SK-N-SH (cell line): ENCODE data around the gene MRPL55. TPM values are rescaled to one million over a fixed set of nuclear protein-coding genes. Genes with fewer than 3 reads are reported as not detected.

Source experiments
- CTCF ChIA-PET: fragments of 300-600, 350-600 bp; formaldehyde crosslinking; extraction: SDS; loops from one replicate; lab custom pipeline; 2021; lab: Yijun Ruan, JAX
- POLR2A ChIA-PET: fragments of 350-600 bp; sonication (Branson Sonifier 250); formaldehyde crosslinking; extraction: SDS; loops from one replicate; lab custom pipeline; 2020; ENCODE audit warnings: antibody characterized with exemption, inconsistent platforms; lab: Yijun Ruan, JAX
- DNase-seq: peaks from one replicate; pipeline ENCODE4 v3.0.0; 2012
- H2AFZ ChIP-seq: fragments of 200-600 bp; sonication (generic); 2 replicates; pipeline ENCODE4 v1.8.1; 2016; ENCODE audit warnings: antibody characterized with exemption, mild to moderate bottlenecking, low read depth
- H3F3A ChIP-seq: fragments of 200-600 bp; sonication (generic); replicated peaks from 2 replicates; pipeline ENCODE3; 2016; ENCODE audit warnings: antibody characterized with exemption, mild to moderate bottlenecking; ENCODE audit not compliant: insufficient read depth
- H3K27ac ChIP-seq, 2 experiments: fragments of 200-500 bp in 1 of 2; fragments of 200-600 bp in 1 of 2; sonication (Bioruptor generic) in 1 of 2; sonication (generic), shearing (Covaris generic) in 1 of 2; 2 replicates each; pipeline versions ENCODE4 v1.5.1 to v1.6.1; 2014 to 2016; ENCODE audit warnings: low read depth in 2 of 2, inconsistent platforms in 1 of 2, low read length in 1 of 2, mild to moderate bottlenecking in 1 of 2, mixed read lengths in 1 of 2
- H3K27me3 ChIP-seq: fragments of 200-600 bp; sonication (generic), shearing (Covaris generic); 2 replicates; pipeline ENCODE4 v1.6.1; 2016; ENCODE audit warnings: mixed run types; ENCODE audit not compliant: insufficient read depth
- H3K36me3 ChIP-seq, 2 experiments: fragments of 200-500 bp in 1 of 2; fragments of 200-600 bp in 1 of 2; sonication (Bioruptor generic) in 1 of 2; sonication (generic) in 1 of 2; replicated peaks in 1 of 2; 2 replicates each; pipeline versions ENCODE3 to v1.5.1; 2014 to 2016; ENCODE audit warnings: low read length in 1 of 2, mild to moderate bottlenecking in 1 of 2; ENCODE audit not compliant: insufficient read depth in 2 of 2, control insufficient read depth in 1 of 2
- H3K4me1 ChIP-seq, 2 experiments: fragments of 200-500 bp in 1 of 2; fragments of 200-600 bp in 1 of 2; sonication (Bioruptor generic) in 1 of 2; sonication (generic), shearing (Covaris generic) in 1 of 2; 2 replicates each; pipeline versions ENCODE4 v1.5.1 to v1.6.1; 2014 to 2016; ENCODE audit warnings: low read depth in 1 of 2, low read length in 1 of 2, mixed run types in 1 of 2; ENCODE audit not compliant: insufficient read depth in 2 of 2, control insufficient read depth in 1 of 2
- H3K4me2 ChIP-seq: fragments of 200-600 bp; sonication (generic), shearing (Covaris generic); 2 replicates; pipeline ENCODE4 v1.6.1; 2017; ENCODE audit warnings: mixed run types
- H3K4me3 ChIP-seq, 2 experiments: fragments of 200-500 bp in 1 of 2; fragments of 200-600 bp in 1 of 2; sonication (Bioruptor generic) in 1 of 2; sonication (generic), shearing (Covaris generic) in 1 of 2; 2 replicates each; pipeline versions ENCODE4 v1.5.1 to v1.8.1; 2014 to 2016; ENCODE audit warnings: low read depth in 2 of 2, inconsistent platforms in 1 of 2, low read length in 1 of 2, mild to moderate bottlenecking in 1 of 2, mixed read lengths in 1 of 2, moderate library complexity in 1 of 2
- H3K79me2 ChIP-seq: fragments of 200-600 bp; sonication (generic); 2 replicates; pipeline ENCODE4 v1.8.1; 2017; ENCODE audit warnings: mild to moderate bottlenecking; ENCODE audit not compliant: insufficient read depth
- H3K9ac ChIP-seq: fragments of 200-600 bp; sonication (generic); 2 replicates; pipeline ENCODE4 v1.6.1; 2017; ENCODE audit warnings: mixed run types
- H3K9me2 ChIP-seq: fragments of 200-600 bp; sonication (generic); 2 replicates; pipeline ENCODE4 v1.6.1; 2017; ENCODE audit warnings: mixed run types
- H3K9me3 ChIP-seq: fragments of 200-600 bp; sonication (generic); 2 replicates; pipeline ENCODE4 v1.6.1; 2017; ENCODE audit warnings: mixed run types, mild to moderate bottlenecking, moderate library complexity
- H4K20me1 ChIP-seq: fragments of 200-600 bp; sonication (generic); 2 replicates; pipeline ENCODE4 v1.6.1; 2017; ENCODE audit warnings: mild to moderate bottlenecking, mixed run types; ENCODE audit not compliant: insufficient read depth
- CHD2 ChIP-seq: fragments of 150-350 bp; IDR thresholded peaks from 2 replicates; pipeline ENCODE4 v1.6.1; 2018; ENCODE audit warnings: low read length; ENCODE audit not compliant: partially characterized antibody
- ELF1 ChIP-seq: IDR thresholded peaks from 2 replicates; pipeline ENCODE4 v1.4.0; 2012
- EZH2phosphoT487 ChIP-seq: fragments of 200-600 bp; sonication (generic); IDR thresholded peaks from 2 replicates; pipeline ENCODE4 v1.6.1; 2017; ENCODE audit warnings: low read depth, mixed run types, mild to moderate bottlenecking, antibody characterized with exemption, moderate library complexity, borderline replicate concordance
- FOXJ3 ChIP-seq: sonication (generic); formaldehyde crosslinking; IDR thresholded peaks from 2 replicates; pipeline ENCODE4 v1.5.1; 2020; ENCODE audit warnings: mild to moderate bottlenecking, missing genetic modification reagents
- FOXM1 ChIP-seq: IDR thresholded peaks from 2 replicates; pipeline ENCODE4 v1.4.0; 2012; ENCODE audit warnings: low read depth, mild to moderate bottlenecking
- GATA2 ChIP-seq: sonication (generic); formaldehyde crosslinking; IDR thresholded peaks from 2 replicates; pipeline ENCODE4 v1.5.0; 2020; ENCODE audit warnings: mild to moderate bottlenecking, missing genetic modification reagents
- MXI1 ChIP-seq: IDR thresholded peaks from 2 replicates; pipeline ENCODE4 v1.6.1; 2012; ENCODE audit warnings: mild to moderate bottlenecking, low read depth, low read length, improper control_type of control experiment
- NFIC ChIP-seq: IDR thresholded peaks from 2 replicates; pipeline ENCODE4 v1.4.0; 2012; ENCODE audit warnings: borderline replicate concordance
- PBX3 ChIP-seq: IDR thresholded peaks from 2 replicates; pipeline ENCODE4; 2012
- POLR2AphosphoS5 ChIP-seq: IDR thresholded peaks from 2 replicates; pipeline ENCODE4 v1.6.1; 2012; ENCODE audit warnings: low read depth, low read length
- RAD21 ChIP-seq: IDR thresholded peaks from 2 replicates; pipeline ENCODE4 v1.6.1; 2012; ENCODE audit warnings: mild to moderate bottlenecking, low read length
- RCOR1 ChIP-seq: fragments of 150-350 bp; IDR thresholded peaks from 2 replicates; pipeline ENCODE4 v1.6.1; 2017; ENCODE audit warnings: antibody characterized with exemption, low read length
- RFX5 ChIP-seq: IDR thresholded peaks from 2 replicates; pipeline ENCODE4 v1.6.1; 2012; ENCODE audit warnings: mild to moderate bottlenecking, improper control_type of control experiment, low read length
- SMC3 ChIP-seq: IDR thresholded peaks from 2 replicates; pipeline ENCODE4 v1.6.1; 2012; ENCODE audit warnings: low read depth, low read length, improper control_type of control experiment
- TAF1 ChIP-seq: IDR thresholded peaks from 2 replicates; pipeline ENCODE4 v1.6.1; 2012; ENCODE audit warnings: low read depth, mild to moderate bottlenecking, low read length, moderate library complexity, borderline replicate concordance
- TCF12 ChIP-seq: IDR thresholded peaks from 2 replicates; pipeline ENCODE4 v1.4.0; 2012
- TEAD4 ChIP-seq: IDR thresholded peaks from 2 replicates; pipeline ENCODE4 v1.4.0; 2012; ENCODE audit warnings: mild to moderate bottlenecking, borderline replicate concordance; ENCODE audit not compliant: insufficient read depth
- USF1 ChIP-seq: IDR thresholded peaks from 2 replicates; pipeline ENCODE4 v1.4.0; 2012; ENCODE audit warnings: low read depth, borderline replicate concordance
- YY1 ChIP-seq: IDR thresholded peaks from 2 replicates; pipeline ENCODE4 v1.4.0; 2012; ENCODE audit warnings: low read depth, mild to moderate bottlenecking
- WGBS: methylation state at CpG from one replicate; pipeline ENCODE4 v1.1.6; 2017; ENCODE audit warnings: low lambda C conversion rate; 5-methylcytosine and 5-hydroxymethylcytosine counted together
- polyA plus RNA-seq, 3 experiments: library from polyadenylated mRNA; depleted of rRNA; stranded (reverse); fragments of >200 nt; gene quantifications; 2 replicates each; pipeline ENCODE4 v1.2.3, GENCODE V29; 2012

Gene MRPL55
- polyA plus RNA-seq, 1 of the 3 experiments (the other 2 are of a cell fraction): 75.3 TPM

- no peak overlapping the region for H3K4me3 ChIP-seq
- no peaks in the 10 kb centered on the region for H3K9me3 ChIP-seq
- no peak for DNase-seq
- no peak overlapping the region for H3K9ac ChIP-seq
- POLR2A ChIA-PET: no interaction called here
- H3K4me2 ChIP-seq: no peak overlapping the region
- H3K36me3 ChIP-seq: peaks cover 43 to 53% of the 10 kb centered on the region in 2 experiments
- peaks cover under 1 to 5% of the 10 kb centered on the region in 2 experiments; a peak in 2 of 4 replicates for H3K4me1 ChIP-seq
- peaks cover 100% of the 10 kb centered on the region for H3K79me2 ChIP-seq
- no peak overlapping the region for H3K27ac ChIP-seq
- CTCF ChIA-PET: interaction anchor here (1.1 kb wide), 1 partner anchor 89 kb away, joined by 3 read pairs; no protein-coding TSS in a partner anchor
- no peak for TF ChIP-seq RAD21
- TF ChIP-seq YY1: no peak
- no peak for TF ChIP-seq PBX3
- TF ChIP-seq FOXM1: no peak
- no peak for TF ChIP-seq USF1
- TF ChIP-seq RFX5: no peak
- TF ChIP-seq RCOR1: no peak
- 94% methylated on average over 20 of the region's 20 CpGs for WGBS
- H3K27me3 ChIP-seq: no peaks in the 10 kb centered on the region
- H3F3A ChIP-seq: peaks cover 4% of the 10 kb centered on the region
- H3K9me2 ChIP-seq: no peaks in the 10 kb centered on the region
- no peak overlapping the region for H2AFZ ChIP-seq
- H4K20me1 ChIP-seq: peaks cover 100% of the 10 kb centered on the region
Measured at GRCh38 chr1:228093050-228093906, 15.8 kb downstream of the MRPL55 start.

GRCh38 chr1:228092342-228093049 lies 16.6 kb downstream of the MRPL55 start:
- ChIA-PET CTCF (interaction anchor here (1.1 kb wide), 1 partner anchor 88 kb away, joined by 3 read pairs; no protein-coding TSS in a partner anchor), POLR2A (no interaction called here)
- H3K4me2 ChIP-seq: no peak overlapping the region
- TF ChIP-seq TAF1 (no peak), SMC3 (no peak), TCF12 (no peak), TEAD4 (no peak), RAD21 (no peak), MXI1 (no peak), ELF1 (no peak), NFIC (no peak), POLR2AphosphoS5 (no peak), GATA2 (no peak), CHD2 (no peak), FOXJ3 (CRISPR knock-in tag) (no peak), PBX3 (no peak), FOXM1 (no peak), EZH2phosphoT487 (no peak)
- H3F3A ChIP-seq: peaks cover 3% of the 10 kb centered on the region
- no peaks in the 10 kb centered on the region for H3K9me3 ChIP-seq
- H4K20me1 ChIP-seq: peaks cover 100% of the 10 kb centered on the region
- H3K27me3 ChIP-seq: no peaks in the 10 kb centered on the region
- WGBS: 92% methylated on average over 9 of the region's 11 CpGs
- no peak overlapping the region for H2AFZ ChIP-seq
- no peak for DNase-seq
- no peak overlapping the region for H3K27ac ChIP-seq
- peaks cover 100% of the 10 kb centered on the region for H3K79me2 ChIP-seq
- no peaks in the 10 kb centered on the region for H3K9me2 ChIP-seq
- H3K4me1 ChIP-seq: peaks cover 5 to 11% of the 10 kb centered on the region in 2 experiments; a peak in 2 of 4 replicates
- H3K4me3 ChIP-seq: no peak overlapping the region
- H3K9ac ChIP-seq: no peak overlapping the region
- peaks cover 36 to 47% of the 10 kb centered on the region in 2 experiments for H3K36me3 ChIP-seq
